Measurements from ENCODE around the gene ZBTB18.

- TF ChIP-seq, protein P1, sequence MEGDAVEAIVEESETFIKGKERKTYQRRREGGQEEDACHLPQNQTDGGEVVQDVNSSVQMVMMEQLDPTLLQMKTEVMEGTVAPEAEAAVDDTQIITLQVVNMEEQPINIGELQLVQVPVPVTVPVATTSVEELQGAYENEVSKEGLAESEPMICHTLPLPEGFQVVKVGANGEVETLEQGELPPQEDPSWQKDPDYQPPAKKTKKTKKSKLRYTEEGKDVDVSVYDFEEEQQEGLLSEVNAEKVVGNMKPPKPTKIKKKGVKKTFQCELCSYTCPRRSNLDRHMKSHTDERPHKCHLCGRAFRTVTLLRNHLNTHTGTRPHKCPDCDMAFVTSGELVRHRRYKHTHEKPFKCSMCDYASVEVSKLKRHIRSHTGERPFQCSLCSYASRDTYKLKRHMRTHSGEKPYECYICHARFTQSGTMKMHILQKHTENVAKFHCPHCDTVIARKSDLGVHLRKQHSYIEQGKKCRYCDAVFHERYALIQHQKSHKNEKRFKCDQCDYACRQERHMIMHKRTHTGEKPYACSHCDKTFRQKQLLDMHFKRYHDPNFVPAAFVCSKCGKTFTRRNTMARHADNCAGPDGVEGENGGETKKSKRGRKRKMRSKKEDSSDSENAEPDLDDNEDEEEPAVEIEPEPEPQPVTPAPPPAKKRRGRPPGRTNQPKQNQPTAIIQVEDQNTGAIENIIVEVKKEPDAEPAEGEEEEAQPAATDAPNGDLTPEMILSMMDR (conservative IDR thresholded peaks at IDR 0.05; ENCODE audit: low read depth, low read length) = no peak
- TF ChIP-seq EZH2 (IDR thresholded peaks at IDR 0.05; ENCODE audit: low read length, unreplicated experiment) (no peak), EZH2phosphoT487 (IDR thresholded peaks at IDR 0.05; ENCODE audit: borderline replicate concordance, low read length) (no peak)
These were observed 33.7 kb downstream of the ZBTB18 start for GRCh38 chr1:244084763-244085162.
